Aorta (tissue), 5 donors: ENCODE measurements around the gene APOE. TPM values are rescaled to one million over a fixed set of nuclear protein-coding genes. Genes with fewer than 3 reads are reported as not detected.
A peak's percentile ranks its signal among the peaks of the same experiment; 100 is the strongest.
"Not testable (repeated sequence)": the region's sequence is repeated elsewhere in the genome, so short reads cannot be mapped to it uniquely, and the experiment has no call there.

Experiments
- ATAC-seq: fragments of 200-7000 bp; cut with Tn5 transposase; one replicate; pipeline ENCODE4 v1.9.1; 2022; ENCODE audit warnings: moderate library complexity; ENCODE audit not compliant: low FRiP score
- DNase-seq, 2 donors: peaks; one replicate each; pipeline ENCODE4 v3.0.0-alpha.2; 2020
- H3K27ac ChIP-seq, 2 donors: one replicate each; pipeline ENCODE4 v1.5.1; 2013; ENCODE audit warnings: low read length in 2 of 2, mild to moderate bottlenecking in 2 of 2, moderate library complexity in 2 of 2, control low read depth in 1 of 2, inconsistent platforms in 1 of 2, low read depth in 1 of 2
- H3K27me3 ChIP-seq, 2 donors: one replicate each; pipeline ENCODE4 v1.6.1; 2013; ENCODE audit warnings: control low read depth in 1 of 2, low read length in 1 of 2, mild to moderate bottlenecking in 1 of 2, moderate library complexity in 1 of 2; ENCODE audit not compliant: insufficient read depth in 2 of 2, control insufficient read depth in 1 of 2
- H3K36me3 ChIP-seq, 2 donors: one replicate each; pipeline ENCODE4 v1.6.1; 2013; ENCODE audit warnings: control low read depth in 1 of 2, low read length in 1 of 2, mild to moderate bottlenecking in 1 of 2; ENCODE audit not compliant: insufficient read depth in 2 of 2, control insufficient read depth in 1 of 2
- H3K4me1 ChIP-seq, 2 donors: one replicate each; pipeline ENCODE4 v1.6.1; 2013; ENCODE audit warnings: low read length in 2 of 2, control low read depth in 1 of 2, mild to moderate bottlenecking in 1 of 2, moderate library complexity in 1 of 2; ENCODE audit not compliant: insufficient read depth in 2 of 2, control insufficient read depth in 1 of 2
- H3K4me3 ChIP-seq, 2 donors: one replicate each; pipeline ENCODE4 v1.5.1; 2013; ENCODE audit warnings: low read length in 2 of 2, control low read depth in 1 of 2, mild to moderate bottlenecking in 1 of 2
- H3K9me3 ChIP-seq: one replicate; pipeline ENCODE4 v1.6.1; 2013; ENCODE audit warnings: mild to moderate bottlenecking, low read length; ENCODE audit not compliant: control insufficient read depth
- WGBS, 2 donors: extraction: QIAGEN DNeasy Blood & Tissue Kit; methylation state at CpG; one replicate each; pipeline ENCODE4 v1.1.7; 2013; 5-methylcytosine and 5-hydroxymethylcytosine counted together
- intact Hi-C, 2 donors: fragments of 100-400 bp; cut with DNase I; formaldehyde crosslinking; loops; one replicate each; pipeline versions ENCODE4 v1.14.2 to v1.15.0; 2022
- polyA plus RNA-seq, 2 donors: library from polyadenylated mRNA; stranded (reverse); fragments of 200-250 nt; gene quantifications; one replicate each; pipeline ENCODE4 v1.2.3, GENCODE V29; 2013
- total RNA-seq, 2 donors: library from RNA; stranded (reverse); fragmentation: NEBNext Ultra II Directional; extraction: Animal tissue kit (Norgen Biotek cat#: 25700); gene quantifications; one replicate each; pipeline ENCODE4 v1.2.1, GENCODE V29; 2021
- donor health status: healthy with polysubstance abuse.
- donor health status: Bipolar disorder and iron deficiency.
- donor health status: DM: no; HTN: no; CAD: no.
- donor health status: DM: no; HTN: no; CAD: no.
- donor health status: DM: yes; HTN: yes; CAD: no.

Gene APOE
- total and polyA plus RNA-seq, 4 donors: 96.1 to 455 (median 156) TPM

- ATAC-seq: no peak
- intact Hi-C loops: loop anchor here in 1 of 2 donors (10.0 kb wide), 1 partner anchor 425 kb away; no protein-coding TSS in a partner anchor
- no peaks in the 10 kb centered on the region for H3K4me1 ChIP-seq
Measured at GRCh38 chr19:44909775-44910174, 4.2 kb downstream of the APOE start.

GRCh38 chr19:44911896-44912295 lies 6.3 kb downstream of the APOE start:
- intact Hi-C loops, H3K4me1 ChIP-seq, ATAC-seq, DNase-seq, H3K36me3 ChIP-seq, H3K27ac ChIP-seq, H3K4me3 ChIP-seq, H3K9me3 ChIP-seq, H3K27me3 ChIP-seq: not testable (repeated sequence)
- WGBS, 2 donors: 90 to 94% methylated on average over 6 of the region's 6 CpGs

More at GRCh38 chr19:44909775-44910174, 4.2 kb downstream of the APOE start:
- no peaks in the 10 kb centered on the region for H3K36me3 ChIP-seq
- H3K27me3 ChIP-seq: no peaks in the 10 kb centered on the region
- H3K27ac ChIP-seq: no peak overlapping the region
- WGBS, 2 donors: 89 to 90% methylated on average over 5 of the region's 5 CpGs
- no peak overlapping the region for H3K4me3 ChIP-seq
- no peak for DNase-seq
- no peaks in the 10 kb centered on the region for H3K9me3 ChIP-seq

- H3K36me3 ChIP-seq: no peaks in the 10 kb centered on the region
- intact Hi-C loops: no loop called here
Measured at GRCh38 chr19:44912854-44913253, 7.3 kb downstream of the APOE start.

GRCh38 chr19:44913512-44914432 lies 8.2 kb downstream of the APOE start:
- H3K4me3 ChIP-seq: not testable (repeated sequence)
- WGBS, 2 donors: 68 to 69% methylated on average over 22 to 23 of the region's 23 CpGs

More at GRCh38 chr19:44912854-44913253, 7.3 kb downstream of the APOE start:
- H3K27me3 ChIP-seq: no peaks in the 10 kb centered on the region
- 40 to 46% methylated on average over 6 of the region's 6 CpGs for WGBS, 2 donors
- no peaks in the 10 kb centered on the region for H3K4me1 ChIP-seq
- ATAC-seq (no peak), DNase-seq (peak in 1 of 2 donors; percentile 81)
- H3K27ac ChIP-seq: no peak overlapping the region
- H3K4me3 ChIP-seq: no peak overlapping the region
- no peaks in the 10 kb centered on the region for H3K9me3 ChIP-seq

GRCh38 chr19:44914433-44915206 lies 9.0 kb downstream of the APOE start, which contains the start of gene APOC1:
TSS of gene APOC1 (plus strand) at chr19:44914608. CDS start at chr19:44914892, 284 bp downstream.
- peak; percentile 93 for ATAC-seq
- intact Hi-C loops, H3K4me1 ChIP-seq, H3K36me3 ChIP-seq, H3K27me3 ChIP-seq, H3K27ac ChIP-seq, H3K9me3 ChIP-seq: not testable (repeated sequence)
- H3K4me3 ChIP-seq: peak within 1 kb of the TSS; percentile 27 to 41
- peak; percentile 89 to 94 for DNase-seq
- 9 to 10% methylated on average over 21 to 28 of the region's 28 CpGs for WGBS, 2 donors

More at GRCh38 chr19:44913512-44914432, 8.2 kb downstream of the APOE start:
- DNase-seq, H3K4me1 ChIP-seq, H3K9me3 ChIP-seq, H3K27ac ChIP-seq, intact Hi-C loops, H3K27me3 ChIP-seq, H3K36me3 ChIP-seq, ATAC-seq: not testable (repeated sequence)

GRCh38 chr19:44924243-44924725 lies 18.7 kb downstream of the APOE start:
- Histone ChIP-seq H3K9me3 (no peaks in the 10 kb centered on the region), H3K36me3 (no peaks in the 10 kb centered on the region), H3K4me3 (no peak overlapping the region), H3K27ac (no peak overlapping the region), H3K27me3 (no peaks in the 10 kb centered on the region), H3K4me1 (no peaks in the 10 kb centered on the region)
- intact Hi-C loops: no loop called here
- no peak for ATAC-seq
- no peak for DNase-seq
- WGBS, 2 donors: 85 to 87% methylated on average over 8 of the region's 8 CpGs

GRCh38 chr19:44925114-44925891 lies 19.7 kb downstream of the APOE start:
- WGBS, 2 donors: 36 to 47% methylated on average over 7 to 8 of the region's 8 CpGs
- H3K27ac ChIP-seq: no peak overlapping the region
- intact Hi-C loops: no loop called here
- H3K9me3 ChIP-seq: no peaks in the 10 kb centered on the region
- no peaks in the 10 kb centered on the region for H3K27me3 ChIP-seq
- ATAC-seq (peak; percentile 87), DNase-seq (peak; percentile 84 to 90)
- H3K4me3 ChIP-seq: no peak overlapping the region
- no peaks in the 10 kb centered on the region for H3K36me3 ChIP-seq
- H3K4me1 ChIP-seq: no peaks in the 10 kb centered on the region
